K562 (cell line): Measurements from ENCODE around the gene CBFA2T3. TPM values are rescaled to one million over a fixed set of nuclear protein-coding genes. Genes with fewer than 3 reads are reported as not detected.

Source experiments
- CBX1 ChIP-seq: sonication (generic); IDR thresholded peaks from 2 replicates; pipeline ENCODE4 v1.6.1; 2016; ENCODE audit warnings: antibody characterized with exemption, low read depth, mild to moderate bottlenecking
- CHCHD3 ChIP-seq: fragments of 250-450 bp; sonication (Bioruptor Pico); IDR thresholded peaks from 2 replicates; pipeline ENCODE4 v2.1.2; 2022; ENCODE audit warnings: mild to moderate bottlenecking
- CLOCK ChIP-seq: fragments of 250-450 bp; sonication (Bioruptor Pico); IDR thresholded peaks from 2 replicates; pipeline ENCODE4 v1.4.0; 2020; ENCODE audit warnings: mild to moderate bottlenecking, moderate library complexity, borderline replicate concordance
- DPF2 ChIP-seq: fragments of 450-650 bp; IDR thresholded peaks from 2 replicates; pipeline ENCODE4 v1.6.1; 2016
- FOS ChIP-seq: IDR thresholded peaks from 3 replicates; pipeline ENCODE4 v1.6.1; 2011; ENCODE audit not compliant: insufficient read length; ENCODE audit errors: extremely low read depth
- LEF1 ChIP-seq: fragments of 450-650 bp; IDR thresholded peaks from 2 replicates; pipeline ENCODE4 v1.6.1; 2016; ENCODE audit warnings: mild to moderate bottlenecking
- MAFK ChIP-seq: IDR thresholded peaks from 2 replicates; pipeline ENCODE4 v1.6.1; 2011; ENCODE audit warnings: low read length, improper control_type of control experiment
- MBD2 ChIP-seq: sonication (generic); IDR thresholded peaks from 2 replicates; pipeline ENCODE4 v1.6.1; 2016; ENCODE audit warnings: low read depth, borderline replicate concordance
- MGA ChIP-seq: fragments of 450-650 bp; IDR thresholded peaks from 2 replicates; pipeline ENCODE4 v1.6.1; 2016; ENCODE audit warnings: mild to moderate bottlenecking, moderate library complexity
- PHF20 ChIP-seq: fragments of 450-650 bp; IDR thresholded peaks from 2 replicates; pipeline ENCODE4 v1.6.1; 2018; ENCODE audit not compliant: partially characterized antibody
- POLR2A ChIP-seq: fragments of 450-650 bp; conservative IDR thresholded peaks from 2 replicates; pipeline ENCODE4 v1.6.1; 2016
- POLR2B ChIP-seq: fragments of 450-650 bp; IDR thresholded peaks from 2 replicates; pipeline ENCODE4 v1.6.1; 2018; ENCODE audit warnings: low read depth; ENCODE audit not compliant: partially characterized antibody
- SUPT5H ChIP-seq: fragments of 450-650 bp; IDR thresholded peaks from 2 replicates; pipeline ENCODE4 v1.6.1; 2016
- TCF3 ChIP-seq: sonication (generic); formaldehyde crosslinking; IDR thresholded peaks from 2 replicates; pipeline ENCODE4 v1.4.0; 2020; ENCODE audit warnings: mild to moderate bottlenecking, missing genetic modification reagents
- ZFP1 ChIP-seq: fragments of 450-650 bp; formaldehyde crosslinking; IDR thresholded peaks from 2 replicates; pipeline ENCODE4 v1.4.0; 2020; ENCODE audit warnings: mild to moderate bottlenecking, mixed read lengths
- ZNF274 ChIP-seq: IDR thresholded peaks from 2 replicates; pipeline ENCODE4 v1.6.1; 2011; ENCODE audit warnings: low read depth, mild to moderate bottlenecking, low read length, moderate library complexity, borderline replicate concordance
- polyA plus RNA-seq, 8 experiments: library from polyadenylated mRNA; depleted of rRNA in 4 of 8; stranded (reverse) in 5 of 8; unstranded in 3 of 8; fragments of >200 nt; fragmentation: Nextera tagmentation in 2 of 8; fragmentation: Illumina TruSeq in 1 of 8; extraction: Ambion mirVana in 2 of 8; extraction: Trizol in 1 of 8; gene quantifications; 2 replicates each; pipeline versions ENCODE4 v1.2.1 to v1.2.3, GENCODE V29; 2011 to 2014; ENCODE audit warnings: inconsistent platforms in 1 of 8, missing spikeins in 1 of 8
- total RNA-seq, 7 experiments: library from RNA; depleted of rRNA in 6 of 7; stranded (reverse); fragments of >200 nt in 6 of 7; fragmentation: Illumina TruSeq in 2 of 7; extraction: Trizol in 2 of 7; gene quantifications; 2 replicates each; pipeline versions ENCODE4 v1.2.1 to v1.2.3, GENCODE V29; 2011 to 2021; ENCODE audit warnings: low replicate concordance in 1 of 7

The CBFA2T3 gene
- total and polyA plus RNA-seq, 9 of the 15 experiments (the other 6 are each of a cell fraction or from before 2014, with no cell fraction given): 2.3 to 145 (median 6.7) TPM

DNA sequence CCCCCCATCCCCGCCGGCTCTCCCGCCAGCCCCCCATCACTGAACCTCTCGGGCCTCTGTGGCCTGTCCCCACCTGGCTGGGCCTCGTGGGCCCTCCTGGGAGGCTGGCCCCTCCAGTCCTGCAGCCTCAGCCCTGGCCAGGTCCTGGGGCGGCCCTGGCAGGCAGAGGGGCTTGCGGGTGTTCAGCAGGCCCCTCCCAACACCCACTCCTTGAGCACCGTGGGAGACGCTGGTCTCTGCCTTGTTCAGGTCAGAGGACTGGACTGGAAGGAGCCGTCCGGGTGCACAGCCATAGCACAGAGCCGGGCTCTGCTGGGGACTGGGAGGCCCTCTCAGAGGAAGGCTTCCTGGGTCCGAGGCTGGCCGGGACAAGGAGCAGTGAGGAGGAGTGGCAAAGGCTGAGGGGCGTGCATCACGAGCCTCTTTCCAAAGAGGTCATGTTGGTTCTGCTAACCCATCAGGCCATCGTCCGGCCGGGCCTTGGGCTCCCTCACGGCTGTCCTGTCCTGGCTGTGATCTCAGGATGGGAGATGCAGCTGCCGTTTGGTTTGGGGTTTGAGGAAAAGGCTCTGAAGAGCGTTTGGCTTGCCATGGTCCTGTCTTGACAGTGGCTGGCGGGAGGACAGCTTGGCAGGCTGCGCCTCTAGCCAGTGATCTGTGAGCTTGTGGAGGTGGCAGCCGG is 104.2 kb downstream of the CBFA2T3 start (continued):
- TF ChIP-seq ZNF274: no peak
- no peak for TF ChIP-seq TCF3 (CRISPR knock-in tag)
- TF ChIP-seq CBX1: peak; percentile 63; the same call in 1 of the 2 replicates
- no peak for TF ChIP-seq FOS
- no peak for TF ChIP-seq MGA
- TF ChIP-seq POLR2B: peak; percentile 56
- TF ChIP-seq CLOCK (CRISPR knock-in tag): no peak
- TF ChIP-seq SUPT5H: peak; percentile 55
- peak; percentile 15; the same call in 1 of the 2 replicates for TF ChIP-seq MBD2
- TF ChIP-seq POLR2A: peak; percentile 67
- TF ChIP-seq DPF2: no peak
- TF ChIP-seq LEF1: no peak
- no peak for TF ChIP-seq ZFP1 (CRISPR knock-in tag)
- no peak for TF ChIP-seq MAFK
- no peak for TF ChIP-seq CHCHD3 (CRISPR knock-in tag)
- no peak for TF ChIP-seq PHF20
